H1 (cell line): ENCODE results near the gene NOL3. TPM values are rescaled to one million over a fixed set of nuclear protein-coding genes. Genes with fewer than 3 reads are reported as not detected.

Experiments used
- CTCF ChIA-PET: fragments of 300-600 bp; sonication (Branson Sonifier 250); formaldehyde crosslinking; loops from one replicate; lab custom pipeline; 2021; ENCODE audit not compliant: partially characterized antibody; lab: Charles Lee
- POLR2A ChIA-PET: fragments of 300-600 bp; sonication (Branson Sonifier 250); formaldehyde crosslinking; loops from one replicate; lab custom pipeline; 2021; ENCODE audit warnings: inconsistent platforms; ENCODE audit not compliant: partially characterized antibody; lab: Charles Lee
- DNase-seq, 2 experiments: peaks; one replicate each; pipeline versions ENCODE4 v3.0.0 to v3.0.0-alpha.2; 2010 to 2022; ENCODE audit warnings: low spot score in 2 of 2, low read depth in 1 of 2, mixed read lengths in 1 of 2
- FAIRE-seq: peaks from 2 replicates; lab custom pipeline; 2011; peaks lifted over from hg19 to GRCh38; lab: Jason Lieb, UNC
- H2AFZ ChIP-seq: 2 replicates; pipeline ENCODE4 v1.8.1; 2012; ENCODE audit warnings: low read length, inconsistent platforms
- H2AK5ac ChIP-seq: 2 replicates; pipeline ENCODE4 v1.6.1; 2013; ENCODE audit warnings: low read depth, low read length
- H2BK120ac ChIP-seq: replicated peaks from 2 replicates; pipeline ENCODE3; 2013; ENCODE audit warnings: low read depth, low read length, inconsistent platforms
- H2BK12ac ChIP-seq: 2 replicates; pipeline ENCODE4 v1.6.1; 2013; ENCODE audit warnings: low read depth, low read length
- H2BK15ac ChIP-seq: 2 replicates; pipeline ENCODE4 v1.6.1; 2013; ENCODE audit warnings: low read length
- H2BK20ac ChIP-seq: 2 replicates; pipeline ENCODE4 v1.6.1; 2013; ENCODE audit warnings: low read length
- H2BK5ac ChIP-seq: 2 replicates; pipeline ENCODE4 v1.6.1; 2013; ENCODE audit warnings: low read depth, low read length
- H3K14ac ChIP-seq: 2 replicates; pipeline ENCODE4 v1.6.1; 2013; ENCODE audit warnings: inconsistent platforms; ENCODE audit not compliant: insufficient read length
- H3K18ac ChIP-seq: 2 replicates; pipeline ENCODE4 v1.6.1; 2013; ENCODE audit warnings: low read length; ENCODE audit errors: extremely low read depth
- H3K23ac ChIP-seq: 2 replicates; pipeline ENCODE4 v1.6.1; 2013; ENCODE audit warnings: inconsistent platforms; ENCODE audit not compliant: insufficient read length
- H3K23me2 ChIP-seq: 2 replicates; pipeline ENCODE4 v1.6.1; 2013; ENCODE audit warnings: low read depth, low read length
- H3K27ac ChIP-seq: 2 replicates; pipeline ENCODE4 v1.6.1; 2011; ENCODE audit warnings: low read depth, low read length, inconsistent platforms
- H3K27me3 ChIP-seq, 4 experiments: replicated peaks in 1 of 4; 1 replicate in 1 of 4; 2 replicates in 3 of 4; pipeline versions ENCODE4 v1.6.1 to v1.8.1; 2011 to 2013; ENCODE audit warnings: low read length in 3 of 4, mild to moderate bottlenecking in 3 of 4, inconsistent platforms in 2 of 4, mixed read lengths in 2 of 4, moderate library complexity in 1 of 4; ENCODE audit not compliant: control insufficient read depth in 3 of 4, insufficient read depth in 3 of 4; ENCODE audit errors: extremely low read depth in 1 of 4
- H3K36me3 ChIP-seq, 4 experiments: 2 replicates each; pipeline versions ENCODE4 v1.6.1 to v1.8.1; 2011 to 2013; ENCODE audit warnings: mild to moderate bottlenecking in 4 of 4, low read length in 3 of 4, moderate library complexity in 2 of 4, control low read depth in 1 of 4, inconsistent platforms in 1 of 4; ENCODE audit not compliant: insufficient read depth in 4 of 4, control insufficient read depth in 2 of 4
- H3K4ac ChIP-seq: replicated peaks from 2 replicates; pipeline ENCODE3; 2013; ENCODE audit warnings: low read length, low read depth, mixed read lengths, inconsistent platforms; ENCODE audit not compliant: insufficient read length
- H3K4me1 ChIP-seq, 4 experiments: replicated peaks in 1 of 4; 1 replicate in 1 of 4; 2 replicates in 3 of 4; pipeline versions ENCODE4 v1.6.1 to v1.8.1; 2011 to 2013; ENCODE audit warnings: low read length in 3 of 4, inconsistent platforms in 2 of 4, mixed read lengths in 1 of 4; ENCODE audit not compliant: insufficient read depth in 4 of 4, control insufficient read depth in 3 of 4
- H3K4me2 ChIP-seq, 2 experiments: 2 replicates each; pipeline versions ENCODE4 v1.6.1 to v1.8.1; 2011 to 2013; ENCODE audit warnings: low read depth in 2 of 2, low read length in 2 of 2, control low read depth in 1 of 2, inconsistent platforms in 1 of 2, mild to moderate bottlenecking in 1 of 2; ENCODE audit not compliant: insufficient read depth in 1 of 2
- H3K4me3 ChIP-seq, 4 experiments: fragments of 200-600, 300-600 bp in 1 of 4; sonication (generic), shearing (Covaris generic), sonication (Bioruptor Twin) in 1 of 4; 2 replicates each; pipeline versions ENCODE4 v1.5.1 to v1.8.1; 2011 to 2016; ENCODE audit warnings: low read length in 4 of 4, low read depth in 3 of 4, control low read depth in 2 of 4, inconsistent platforms in 2 of 4, mild to moderate bottlenecking in 2 of 4, mixed read lengths in 1 of 4, moderate library complexity in 1 of 4; ENCODE audit not compliant: insufficient read depth in 2 of 4; ENCODE audit errors: extremely low read depth in 1 of 4
- H3K56ac ChIP-seq: replicated peaks from 2 replicates; pipeline ENCODE3; 2013; ENCODE audit warnings: low read depth, mild to moderate bottlenecking, mixed read lengths, low read length, inconsistent platforms; ENCODE audit not compliant: insufficient read length
- H3K79me1 ChIP-seq: 2 replicates; pipeline ENCODE4 v1.6.1; 2013; ENCODE audit warnings: low read depth, low read length, control low read depth
- H3K79me2 ChIP-seq, 2 experiments: 2 replicates each; pipeline versions ENCODE4 v1.6.1 to v1.8.1; 2012 to 2013; ENCODE audit warnings: low read length in 2 of 2, mild to moderate bottlenecking in 2 of 2, inconsistent platforms in 1 of 2; ENCODE audit not compliant: insufficient read depth in 2 of 2, control insufficient read depth in 1 of 2
- H3K9ac ChIP-seq, 4 experiments: replicated peaks in 1 of 4; 1 replicate in 1 of 4; 2 replicates in 3 of 4; pipeline versions ENCODE4 v1.6.1 to v1.8.1; 2011 to 2013; ENCODE audit warnings: low read depth in 3 of 4, low read length in 3 of 4, control low read depth in 2 of 4, mild to moderate bottlenecking in 2 of 4, moderate library complexity in 2 of 4, inconsistent platforms in 1 of 4; ENCODE audit errors: extremely low read depth in 1 of 4
- H3K9me3 ChIP-seq, 2 experiments: 2 replicates each; pipeline versions ENCODE4 v1.6.1 to v1.8.1; 2012 to 2013; ENCODE audit warnings: mild to moderate bottlenecking in 2 of 2, moderate library complexity in 2 of 2, control low read depth in 1 of 2, inconsistent platforms in 1 of 2, low read depth in 1 of 2, low read length in 1 of 2, mixed read lengths in 1 of 2; ENCODE audit not compliant: insufficient read depth in 2 of 2
- H4K20me1 ChIP-seq, 2 experiments: replicated peaks in 1 of 2; 2 replicates each; pipeline versions ENCODE3 to v1.8.1; 2011 to 2013; ENCODE audit warnings: inconsistent platforms in 2 of 2, low read length in 2 of 2, mild to moderate bottlenecking in 1 of 2; ENCODE audit not compliant: insufficient read depth in 2 of 2, control insufficient read depth in 1 of 2
- H4K5ac ChIP-seq: 2 replicates; pipeline ENCODE4 v1.6.1; 2013; ENCODE audit warnings: low read length, low read depth, mixed read lengths, inconsistent platforms; ENCODE audit not compliant: insufficient read length
- H4K8ac ChIP-seq: 2 replicates; pipeline ENCODE4 v1.8.0; 2013; ENCODE audit warnings: mild to moderate bottlenecking, moderate library complexity, low read length, inconsistent platforms; ENCODE audit not compliant: insufficient read depth; ENCODE audit errors: extremely low read depth
- H4K91ac ChIP-seq: replicated peaks from 2 replicates; pipeline ENCODE3; 2013; ENCODE audit warnings: low read length, mixed read lengths, inconsistent platforms; ENCODE audit not compliant: insufficient read length
- BCL11A ChIP-seq, 2 experiments: IDR thresholded peaks; one replicate each; pipeline ENCODE4 v1.6.1; 2011; ENCODE audit warnings: low read depth in 2 of 2, low read length in 2 of 2, mild to moderate bottlenecking in 2 of 2
- CREB1 ChIP-seq: IDR thresholded peaks from 2 replicates; pipeline ENCODE4 v1.6.1; 2012; ENCODE audit warnings: inconsistent platforms
- CTBP2 ChIP-seq: IDR thresholded peaks from 2 replicates; pipeline ENCODE4 v1.7.0; 2011; ENCODE audit warnings: borderline replicate concordance, mild to moderate bottlenecking, moderate library complexity, mixed read lengths, low read length; ENCODE audit not compliant: insufficient read depth, insufficient read length
- JUND ChIP-seq: IDR thresholded peaks from 2 replicates; pipeline ENCODE4 v1.6.1; 2011; ENCODE audit warnings: mild to moderate bottlenecking, improper control_type of control experiment, low read length
- KDM4A ChIP-seq: IDR thresholded peaks from one replicate; pipeline ENCODE4 v1.7.1; 2012; ENCODE audit warnings: low read depth, mild to moderate bottlenecking, moderate library complexity, low read length, inconsistent platforms; ENCODE audit not compliant: severe bottlenecking
- MAFK ChIP-seq: IDR thresholded peaks from 2 replicates; pipeline ENCODE4 v1.6.1; 2012; ENCODE audit warnings: low read depth, mild to moderate bottlenecking, improper control_type of control experiment, low read length
- RFX5 ChIP-seq: IDR thresholded peaks from 2 replicates; pipeline ENCODE4 v1.6.1; 2011; ENCODE audit warnings: low read depth, low read length, improper control_type of control experiment, borderline replicate concordance
- SIX5 ChIP-seq: IDR thresholded peaks from 2 replicates; pipeline ENCODE4 v1.6.1; 2011; ENCODE audit warnings: mild to moderate bottlenecking, low read depth, low read length
- SP1 ChIP-seq: IDR thresholded peaks from 2 replicates; pipeline ENCODE4 v1.6.1; 2011; ENCODE audit warnings: low read depth, low read length
- SP2 ChIP-seq: IDR thresholded peaks from 2 replicates; pipeline ENCODE4 v1.6.1; 2012; ENCODE audit warnings: mild to moderate bottlenecking, low read length, inconsistent platforms
- SP4 ChIP-seq: IDR thresholded peaks from 2 replicates; pipeline ENCODE4 v1.6.1; 2012; ENCODE audit warnings: low read length, inconsistent platforms
- SUZ12 ChIP-seq: fragments of 200-600 bp; sonication (generic); IDR thresholded peaks from 2 replicates; pipeline ENCODE4 v1.6.1; 2012; ENCODE audit warnings: mild to moderate bottlenecking, inconsistent platforms, low read length, moderate library complexity, mixed read lengths
- TEAD4 ChIP-seq: IDR thresholded peaks from 2 replicates; pipeline ENCODE4 v1.6.1; 2012; ENCODE audit warnings: low read depth, low read length, inconsistent platforms, mixed read lengths
- WGBS, 2 experiments: shearing (Covaris generic) in 1 of 2; methylation state at CpG; one replicate each; pipeline versions ENCODE4 v1.1.6 to v1.1.7; 2013 to 2015; ENCODE audit warnings: low lambda C conversion rate in 2 of 2, mixed read lengths in 2 of 2, inconsistent platforms in 1 of 2, low coverage in 1 of 2, missing lambda C conversion rate in 1 of 2; ENCODE audit not compliant: insufficient replicate concordance in 2 of 2, insufficient coverage in 1 of 2, insufficient read length in 1 of 2; ENCODE audit errors: extremely low coverage in 1 of 2, missing lambda C conversion rate in 1 of 2; 5-methylcytosine and 5-hydroxymethylcytosine counted together
- polyA plus RNA-seq, 7 experiments: library from polyadenylated mRNA; depleted of rRNA in 3 of 7; stranded (reverse) in 5 of 7; unstranded in 2 of 7; fragments of >200 nt in 5 of 7; fragments of 200-250 nt in 2 of 7; gene quantifications; 1 replicate in 5 of 7; 2 replicates in 1 of 7; 4 replicates in 1 of 7; pipeline versions ENCODE4 v1.2.1 to v1.2.3, GENCODE V29; 2011 to 2013; ENCODE audit warnings: missing spikeins in 2 of 7, mixed read lengths in 2 of 7
- total RNA-seq: library from RNA; stranded (reverse); fragmentation: NEBNext Ultra II Directional; extraction: Animal tissue kit (Norgen Biotek cat#: 25700); gene quantifications from 2 replicates; pipeline ENCODE4 v1.2.1, GENCODE V29; 2021

Gene NOL3
- total and polyA plus RNA-seq, 2 of the 8 experiments (the other 6 are each of a cell fraction or from before 2014, with no cell fraction given), result 2.2 to 4.6 TPM

DNA sequence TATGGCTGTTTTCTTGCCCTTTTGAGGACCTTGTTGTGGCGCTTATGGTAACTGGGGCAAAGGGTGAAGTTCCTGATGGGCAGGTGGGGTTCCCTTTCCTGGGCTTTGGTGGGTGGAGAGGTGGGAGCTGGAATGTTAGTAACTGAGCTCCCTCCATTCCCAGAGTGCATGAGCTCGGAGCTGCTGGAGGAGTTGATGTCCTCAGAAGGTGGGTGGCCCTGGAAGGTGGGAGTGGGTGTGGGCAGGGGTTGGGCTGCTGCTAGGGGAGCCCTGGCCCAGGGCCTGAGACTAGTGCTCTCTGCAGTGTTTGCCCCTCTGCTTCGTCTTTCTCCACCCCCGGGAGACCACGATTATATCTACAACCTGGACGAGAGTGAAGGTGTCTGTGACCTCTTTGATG, 27.4 kb downstream of the NOL3 start:
- TF ChIP-seq JUND (no peak), TEAD4 (no peak), SUZ12 (no peak), SIX5 (no peak), SP2 (no peak), SP1 (no peak), KDM4A (no peak), CTBP2 (no peak), CREB1 (no peak), SP4 (no peak), BCL11A (IDR thresholded peaks at IDR 0.05; ENCODE audit: low read depth in 2 of 2, low read length in 2 of 2) (no peak), RFX5 (no peak), MAFK (no peak)
- POLR2A ChIA-PET, result interaction anchor here (0.7 to 2.2 kb wide), 15 partner anchors 8 to 254 kb away, joined by 3 to 12 read pairs (median 4); partner anchors contain the start of genes EXOC3L1, FHOD1, MATCAP1 and NOL3

More for the DNA sequence above, 27.4 kb downstream of the NOL3 start:
- no peak for FAIRE-seq
- Histone ChIP-seq H4K5ac (no peak overlapping the region), H3K36me3 (peaks cover 18 to 44% (median 34%) of the 10 kb centered on the region in 4 experiments), H2BK12ac (no peak overlapping the region), H3K4me1 (peaks cover 0 to 17% (median 10%) of the 10 kb centered on the region in 4 experiments; a peak in 5 of 7 replicates), H3K4me2 (no peak overlapping the region; a peak in 1 of 4 replicates), H3K23me2 (peaks cover 9% of the 10 kb centered on the region; the same call in 1 of the 2 replicates), H3K18ac (no peak overlapping the region), H2AK5ac (no peak overlapping the region), H2BK20ac (no peak overlapping the region), H2BK15ac (no peak overlapping the region), H3K23ac (no peak overlapping the region), H2BK5ac (no peak overlapping the region), H3K4me3 (no peak overlapping the region), H4K91ac (no peak overlapping the region), H3K4ac (no peak overlapping the region), H4K20me1 (peaks cover 2 to 25% of the 10 kb centered on the region in 2 experiments), H3K9me3 (no peaks in the 10 kb centered on the region), H3K27me3 (no peaks in the 10 kb centered on the region), H3K79me2 (peaks cover 4 to 10% of the 10 kb centered on the region in 2 experiments; a peak in 3 of 4 replicates), H3K56ac (no peak overlapping the region), H2BK120ac (no peak overlapping the region), H2AFZ (no peak overlapping the region), H4K8ac (no peak overlapping the region), H3K9ac (no peak overlapping the region; a peak in 1 of 7 replicates), H3K14ac (no peak overlapping the region), H3K79me1 (0 out of 2 replicates have a peak, but pooled peaks cover 7% of the 10 kb centered on the region), H3K27ac (no peak overlapping the region)
- CTCF ChIA-PET, result interaction anchor here (0.6 to 8.7 kb wide), 29 partner anchors 11 to 241 kb away, joined by 3 to 111 read pairs (median 5); partner anchors contain the start of genes EXOC3L1, MATCAP1, NOL3 and TMEM208
- WGBS, 2 experiments, result 81% methylated on average over 6 of the region's 6 CpGs; no CpG with 5 or more reads in 1 of the 2 experiments
- DNase-seq, result no peak
